HG03175 (cell line): ENCODE measurements around the gene CD2.
"Not testable (repeated sequence)": the region's sequence is repeated elsewhere in the genome, so short reads cannot be mapped to it uniquely, and the experiment has no call there.

Experiments used
- ATAC-seq: cut with Tn5 transposase; IDR thresholded peaks from one replicate; pipeline ENCODE4 v1.9.1; 2021; ENCODE audit warnings: mild to moderate bottlenecking, moderate library complexity; ENCODE audit not compliant: unreplicated experiment

CD2 gene

DNA sequence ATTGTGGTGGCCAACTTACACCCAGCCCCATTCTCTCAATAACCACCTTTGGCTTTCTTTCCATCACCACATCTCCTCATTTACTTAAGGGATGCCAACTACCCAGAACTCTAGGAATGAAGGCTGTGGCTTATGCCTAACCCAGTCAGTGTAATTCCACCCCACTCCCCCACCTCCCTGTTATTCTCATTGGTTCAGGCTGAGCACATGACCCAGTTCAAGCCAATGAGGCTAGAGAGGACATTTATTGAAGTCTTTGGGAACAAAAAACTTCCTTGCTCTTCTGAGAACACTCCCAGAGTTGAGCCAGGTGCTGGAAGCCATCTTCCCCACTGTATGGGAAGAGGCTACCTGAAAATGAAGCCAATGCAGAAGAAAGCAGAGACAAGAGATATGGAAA, 22.8 kb upstream of the CD2 start:
- ATAC-seq: no peak

DNA sequence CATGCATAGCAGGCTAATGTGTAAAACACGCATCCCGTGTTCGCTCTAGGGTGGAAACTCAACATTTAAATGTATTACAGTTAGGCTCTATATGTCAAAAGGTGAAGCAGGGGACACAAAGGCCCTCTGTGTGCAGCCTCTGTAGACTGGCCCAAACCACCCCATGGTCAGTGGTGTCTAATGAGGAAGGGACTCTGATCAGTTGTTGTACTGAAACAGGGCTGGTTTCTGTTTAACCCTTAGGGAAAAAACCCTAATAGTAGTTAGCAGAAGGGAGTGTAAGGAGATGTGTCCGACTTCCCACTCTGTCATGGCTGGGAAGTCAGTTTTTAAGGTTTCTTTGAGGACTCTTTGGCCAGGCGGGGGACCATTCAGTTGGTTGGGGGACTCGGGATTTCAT, 21.5 kb upstream of the CD2 start:
- no peak for ATAC-seq

DNA sequence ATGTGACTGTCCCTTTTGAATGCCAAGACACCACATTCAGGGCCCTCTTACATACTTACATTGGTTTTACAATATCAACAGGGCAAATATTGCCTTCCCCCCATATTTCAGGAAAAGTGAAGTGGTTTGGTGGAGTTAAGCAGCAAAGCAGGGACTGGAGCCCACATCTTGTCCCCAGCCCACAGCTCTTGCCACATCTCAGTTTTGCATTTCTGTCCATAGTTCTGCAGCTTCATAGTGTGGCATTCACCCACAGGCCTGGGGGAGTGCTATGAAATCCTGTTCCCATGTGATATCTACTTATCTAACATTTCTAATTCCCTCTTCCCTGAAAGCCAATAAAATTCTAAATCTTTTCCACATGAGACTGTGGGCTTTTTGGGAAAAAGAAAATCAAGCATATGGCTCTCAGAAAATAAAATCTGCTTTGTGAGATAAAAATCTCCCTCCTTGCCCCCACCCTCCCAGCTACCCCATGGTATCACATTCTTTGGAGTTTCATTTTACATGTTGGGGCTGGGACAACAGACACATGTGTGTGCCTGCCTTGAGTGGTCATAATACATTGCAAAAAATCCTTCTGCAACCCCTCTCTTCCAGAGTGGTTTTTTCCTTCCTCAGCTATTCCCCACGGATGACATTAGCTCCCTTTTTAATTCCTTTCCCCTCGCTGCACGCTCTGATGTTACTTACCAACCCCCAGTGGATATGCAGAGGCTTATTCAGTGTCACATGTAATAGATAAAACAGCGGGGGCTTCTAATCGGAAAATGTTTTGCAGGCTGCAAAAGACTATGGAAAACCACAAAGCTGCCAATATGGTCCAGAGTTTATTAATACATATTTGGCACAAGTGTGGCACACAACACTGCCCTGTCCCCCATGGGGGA, 20.5 kb upstream of the CD2 start:
- no peak for ATAC-seq

DNA sequence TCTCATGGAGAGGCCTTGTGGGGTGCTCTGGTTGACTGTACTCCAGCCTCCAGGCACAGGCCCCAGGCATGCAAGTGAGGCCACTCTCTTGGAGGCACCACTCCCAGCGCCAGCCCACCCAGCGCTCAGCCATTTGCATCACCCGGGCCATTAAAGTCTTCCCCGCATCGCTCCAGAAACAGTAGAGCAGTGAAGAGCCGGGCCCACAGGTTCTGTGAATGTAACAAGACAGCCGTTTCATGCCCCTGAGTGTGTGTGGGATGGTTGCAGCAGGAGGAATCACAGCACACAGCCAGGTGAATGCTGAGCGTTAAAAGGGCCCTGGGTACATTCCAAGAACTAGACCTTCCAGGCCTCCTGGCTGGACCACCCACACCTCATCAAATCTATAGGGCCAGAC, 19.0 kb upstream of the CD2 start:
- no peak for ATAC-seq

- peak; percentile 45 for ATAC-seq
These were observed 17.0 kb upstream of the CD2 start for GRCh38 chr1:116737020-116737854.

- ATAC-seq: no peak
These were observed 16.3 kb upstream of the CD2 start for GRCh38 chr1:116737855-116738321.

- peak; percentile 75 for ATAC-seq
These were observed 15.4 kb upstream of the CD2 start for GRCh38 chr1:116738673-116739370.

- no peak for ATAC-seq
These were observed 14.7 kb upstream of the CD2 start for GRCh38 chr1:116739371-116740012.

DNA sequence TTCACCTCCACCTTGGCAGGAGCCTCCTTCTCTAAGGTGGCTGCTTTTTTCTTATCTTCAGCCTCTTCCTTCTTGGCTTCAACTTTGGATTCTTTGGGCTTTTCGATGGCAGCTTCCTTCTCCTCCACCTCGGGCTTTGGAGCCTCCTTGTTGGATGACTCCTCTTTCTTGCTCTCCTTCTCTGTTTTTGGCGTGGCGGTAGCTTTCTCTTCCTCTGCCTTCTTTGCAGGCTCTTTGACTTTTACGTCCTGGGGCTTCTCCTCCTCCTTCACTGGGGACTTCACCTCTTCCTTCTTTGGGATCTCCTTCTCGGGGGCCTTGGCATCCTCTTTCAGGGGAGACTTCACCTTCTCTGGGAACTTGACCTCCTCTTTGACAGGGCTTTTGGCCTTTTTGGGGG, 13.9 kb upstream of the CD2 start:
- ATAC-seq: no peak

GRCh38 chr1:116740746-116741145, 13.5 kb upstream of the CD2 start:
- ATAC-seq: no peak

DNA sequence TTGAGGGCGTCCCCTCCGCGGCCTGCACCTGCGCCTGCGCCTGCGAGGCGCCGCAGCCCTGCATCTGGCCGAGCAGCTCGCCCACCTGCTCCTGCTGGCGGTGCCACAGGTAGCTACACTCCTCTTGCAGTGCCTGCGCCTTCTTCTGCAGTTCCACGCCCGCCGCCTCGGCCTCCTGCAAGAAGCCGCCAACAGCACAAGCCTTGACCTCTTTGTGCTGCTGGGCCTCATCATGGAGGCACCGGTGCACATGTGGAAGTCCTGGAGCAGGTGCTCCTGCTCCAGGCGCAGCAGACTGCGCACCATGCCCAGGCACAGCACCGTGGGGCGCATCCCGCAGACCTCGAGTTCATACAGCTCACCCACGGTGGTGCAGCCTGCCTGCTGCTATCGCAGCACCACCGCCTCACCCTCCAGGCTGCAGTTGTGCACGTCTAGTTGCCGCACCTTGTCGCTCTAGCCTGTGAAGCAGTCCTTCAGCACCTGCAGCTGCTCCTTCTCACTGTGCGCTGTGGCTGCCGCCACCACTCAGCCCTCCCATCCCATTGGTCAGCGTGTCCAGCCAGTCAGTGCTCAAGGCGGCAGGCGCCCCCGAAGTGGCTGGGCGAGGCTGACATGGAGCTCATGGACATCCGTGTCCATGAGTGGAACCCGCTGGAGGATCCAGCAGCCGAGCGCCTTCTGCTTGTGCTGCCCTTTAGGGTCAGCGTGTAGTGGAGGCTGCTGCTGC, 12.2 kb upstream of the CD2 start:
- no peak for ATAC-seq

DNA sequence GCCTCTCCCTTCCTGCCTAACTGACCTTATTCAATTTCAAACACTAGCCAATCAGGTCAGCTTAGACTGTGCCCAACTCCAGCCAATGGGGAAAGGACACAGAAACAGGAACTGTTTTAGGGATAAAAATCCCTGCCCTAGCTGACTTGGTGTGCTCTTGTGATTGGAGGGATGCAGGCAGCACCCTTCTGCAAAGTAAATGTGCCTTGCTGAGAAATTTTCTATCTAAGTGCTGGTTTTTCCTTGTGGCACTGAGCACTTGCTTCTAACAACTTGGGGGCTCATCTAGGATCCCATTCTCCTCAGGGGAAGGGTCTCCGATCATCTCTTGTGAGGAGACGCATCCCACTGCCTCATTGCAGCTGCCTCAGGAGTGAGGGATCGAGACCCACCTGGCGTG, 10.7 kb upstream of the CD2 start:
- no peak for ATAC-seq

DNA sequence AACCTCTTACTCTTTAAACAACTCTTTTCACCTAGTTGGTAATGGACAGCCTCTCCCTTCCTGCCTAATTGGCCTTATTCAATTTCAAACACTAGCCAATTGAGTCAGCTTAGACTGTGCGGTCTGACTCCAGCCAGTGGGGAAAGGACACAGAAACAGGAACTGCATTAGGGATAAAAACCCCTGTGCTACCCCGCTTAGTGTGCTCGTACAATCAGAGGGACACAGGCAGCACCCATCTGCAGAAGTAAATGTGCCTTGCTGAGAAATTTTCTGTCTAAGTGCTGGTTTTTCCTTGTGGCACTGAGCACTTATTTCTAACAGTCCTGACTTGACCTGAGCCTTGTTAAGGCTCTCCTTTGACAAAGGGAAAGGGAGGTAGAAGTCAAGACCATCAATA, 6.0 kb upstream of the CD2 start:
- no peak for ATAC-seq

DNA sequence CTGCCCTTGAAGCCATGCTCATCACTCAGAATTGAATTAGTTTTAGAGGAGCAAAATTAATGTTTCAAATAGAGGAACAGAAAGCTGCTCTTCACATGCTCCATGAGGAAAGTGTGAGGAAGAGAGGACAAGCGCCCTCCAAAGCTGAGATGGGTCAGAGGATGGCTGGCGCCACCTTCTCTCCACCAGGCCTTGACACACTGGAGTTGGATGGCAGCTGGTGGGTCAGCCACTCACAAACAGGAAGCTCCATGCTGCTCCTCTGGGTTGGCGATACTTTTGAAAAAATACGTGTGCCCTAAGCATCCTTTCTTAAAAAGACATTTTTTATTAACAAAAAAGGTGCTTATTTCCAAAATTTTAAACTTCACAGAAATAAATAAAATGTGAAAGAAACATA, 3.1 kb upstream of the CD2 start:
- no peak for ATAC-seq

DNA sequence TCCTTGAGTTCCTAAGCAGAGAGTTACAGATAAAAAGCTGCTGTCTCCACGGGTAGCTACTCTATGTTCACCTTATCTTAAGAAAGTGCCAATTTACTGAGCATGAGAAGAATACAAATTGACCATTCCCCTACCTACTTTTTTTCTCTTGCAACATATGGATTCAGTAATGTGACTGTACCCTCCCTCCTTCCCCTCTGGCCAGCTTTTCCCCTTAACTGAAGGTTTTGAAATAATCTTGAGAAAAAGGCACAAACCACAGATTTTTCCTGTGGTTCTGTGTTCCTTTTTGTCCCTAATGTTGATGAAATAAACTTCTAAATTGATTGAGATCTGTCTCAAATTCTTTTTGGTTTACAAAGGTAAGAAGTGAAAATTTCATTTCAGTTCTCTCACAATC, 2.6 kb upstream of the CD2 start:
- no peak for ATAC-seq

- ATAC-seq: no peak
These were observed 918 bp upstream of the CD2 start for GRCh38 chr1:116753312-116753711.

DNA sequence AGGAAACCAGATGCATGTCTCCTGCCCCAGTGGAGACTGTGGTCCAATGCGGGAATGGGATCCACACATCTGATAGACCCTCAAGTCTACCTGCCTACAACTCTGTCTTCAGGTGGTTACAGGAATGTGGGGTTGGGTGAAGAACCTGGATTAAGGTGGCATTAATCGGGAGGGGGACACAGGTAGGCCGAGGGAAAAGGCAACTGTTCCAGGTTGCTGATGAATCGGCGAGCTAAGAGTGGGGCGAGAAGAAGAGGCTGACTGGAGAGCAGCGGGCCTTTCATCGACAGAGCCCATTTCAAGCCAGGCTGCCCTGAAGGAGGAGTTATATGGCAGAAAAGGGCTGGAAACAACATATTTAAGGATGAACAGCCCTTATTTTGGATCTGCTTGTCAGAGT, 836 bp downstream of the CD2 start:
- ATAC-seq: no peak

DNA sequence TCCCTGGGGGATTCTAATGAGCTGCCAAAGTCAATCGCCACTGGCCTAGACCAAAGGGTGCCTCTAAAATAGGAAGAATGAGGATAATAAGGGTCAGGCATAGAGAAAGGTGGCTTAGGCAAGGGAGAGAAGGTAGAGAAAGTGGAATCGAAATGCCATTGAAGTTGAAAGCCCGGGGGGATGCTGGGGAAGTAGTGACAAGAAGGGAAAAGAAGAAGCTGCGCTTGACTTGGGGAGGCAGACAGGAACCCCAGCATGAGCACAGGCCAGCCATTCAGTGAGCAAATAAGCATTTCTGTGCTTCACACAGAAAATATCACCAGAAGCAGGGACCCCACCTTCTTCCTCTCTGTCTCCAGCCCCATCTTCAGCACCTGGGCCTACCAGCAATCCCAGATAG, 1.5 kb downstream of the CD2 start:
- no peak for ATAC-seq

DNA sequence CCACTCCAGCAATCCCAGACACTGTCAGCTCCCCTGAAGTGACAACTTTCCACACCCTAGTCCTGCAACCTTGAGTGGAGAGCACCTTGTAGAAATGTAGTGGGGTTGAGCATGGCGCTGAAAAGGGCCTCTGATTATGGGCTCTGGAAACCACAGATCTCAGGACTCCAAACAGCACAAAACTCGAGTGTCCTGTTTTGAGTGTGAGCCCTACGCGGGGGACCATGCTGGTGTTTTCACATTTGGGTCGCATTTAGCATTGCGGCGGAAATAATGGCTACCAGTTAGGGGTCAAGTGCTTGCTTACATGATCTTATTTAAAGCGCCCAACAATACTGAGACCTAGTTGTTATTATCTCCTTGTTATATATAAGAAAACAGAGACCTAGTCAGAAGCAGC, 1.9 kb downstream of the CD2 start:
- not testable (repeated sequence) for ATAC-seq

- ATAC-seq: not testable (repeated sequence)
These were observed 4.2 kb downstream of the CD2 start for GRCh38 chr1:116758456-116758815.
